Vagina (tissue), 2 donors: ENCODE data around the gene TOMM40L.

Source experiments
- CTCF ChIP-seq, 3 experiments: fragments of 450-650 bp in 2 of 3; fragments of 200-600 bp in 1 of 3; sonication (generic) in 1 of 3; IDR thresholded peaks; one replicate each; pipeline ENCODE4 v1.5.1; 2017 to 2019; ENCODE audit warnings: antibody characterized with exemption in 3 of 3, mild to moderate bottlenecking in 2 of 3, moderate library complexity in 2 of 3
- POLR2A ChIP-seq, 2 donors: fragments of 450-650 bp; IDR thresholded peaks; one replicate each; pipeline ENCODE4 v1.6.1; 2017; ENCODE audit warnings: antibody characterized with exemption in 2 of 2, mild to moderate bottlenecking in 2 of 2, moderate library complexity in 2 of 2

- TF ChIP-seq CTCF (IDR thresholded peaks at IDR 0.05) (peak; percentile 55 to 86 (median 79)), POLR2A (IDR thresholded peaks at IDR 0.05) (no peak)
Observed at GRCh38 chr1:161192476-161193465, 33.1 kb upstream of the TOMM40L start.
